Omental fat pad (tissue), 4 donors: ENCODE data around the gene WFDC6. TPM values are rescaled to one million over a fixed set of nuclear protein-coding genes. Genes with fewer than 3 reads are reported as not detected.
"Not testable (repeated sequence)": the region's sequence is repeated elsewhere in the genome, so short reads cannot be mapped to it uniquely, and the experiment has no call there.

Experiments used
- ATAC-seq: fragments of 150-250 bp; one replicate; pipeline ENCODE4 v1.9.1; 2016; ENCODE audit warnings: mild to moderate bottlenecking, moderate library complexity; ENCODE audit not compliant: low FRiP score
- DNase-seq: peaks from one replicate; pipeline ENCODE4 v3.0.0-alpha.2; 2019; ENCODE audit warnings: low spot score
- CTCF ChIP-seq, 3 donors: fragments of 450-650 bp; IDR thresholded peaks; one replicate each; pipeline ENCODE4 v1.5.1; 2016 to 2017; ENCODE audit warnings: antibody characterized with exemption in 3 of 3, mild to moderate bottlenecking in 3 of 3, moderate library complexity in 2 of 3
- total RNA-seq, 4 donors: library from RNA; depleted of rRNA; stranded (reverse); fragments of >200 nt; gene quantifications; one replicate each; pipeline ENCODE4 v1.1.0, GENCODE V29; 2016

The WFDC6 gene
- total RNA-seq, 4 donors from 2014 or later: not detected

DNA sequence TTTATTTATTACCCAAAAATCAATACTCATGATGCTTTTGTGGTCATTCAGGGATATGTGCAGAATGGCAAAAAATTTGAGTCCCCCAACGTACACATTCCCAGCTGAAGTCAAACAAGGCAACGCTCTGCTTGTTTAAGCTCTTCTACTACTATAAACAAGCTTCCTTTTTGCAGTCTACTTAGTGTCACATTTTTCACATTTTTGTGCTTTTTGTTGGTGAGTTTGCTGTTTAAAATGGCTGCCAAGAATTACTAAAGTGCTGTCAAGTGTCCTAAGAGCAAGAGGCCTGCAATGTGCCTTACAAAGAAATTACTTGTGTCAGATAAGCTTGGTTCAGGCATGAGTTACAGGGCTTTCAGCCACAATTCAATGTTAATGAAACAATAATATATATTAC, 37.7 kb upstream of the WFDC6 start:
- ATAC-seq (no peak), DNase-seq (no peak)
- no peak for TF ChIP-seq CTCF (IDR thresholded peaks at IDR 0.05)

DNA sequence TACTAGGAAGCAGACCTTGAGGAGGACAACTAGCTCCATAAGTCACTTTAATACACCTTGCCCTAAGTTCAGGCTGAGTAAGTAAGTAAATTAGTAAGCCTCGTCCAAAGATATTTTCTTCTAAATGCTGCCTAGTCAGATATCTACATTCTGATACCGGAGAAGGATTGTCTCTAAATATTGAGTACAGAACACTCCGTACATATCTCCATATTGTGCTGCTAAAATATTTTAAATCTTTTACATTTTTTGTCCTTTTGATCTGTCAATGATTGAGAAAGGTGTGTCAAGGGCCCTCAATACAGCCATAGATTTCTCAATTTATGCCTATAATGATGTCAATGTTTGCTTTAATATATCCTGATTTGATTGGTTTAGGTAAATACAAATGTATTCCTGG, 36.6 kb upstream of the WFDC6 start:
- no peak for TF ChIP-seq CTCF (IDR thresholded peaks at IDR 0.05)
- no peak for ATAC-seq
- no peak for DNase-seq

GRCh38 chr20:45569650-45570049, 30.4 kb upstream of the WFDC6 start:
- ATAC-seq, DNase-seq: not testable (repeated sequence)

DNA sequence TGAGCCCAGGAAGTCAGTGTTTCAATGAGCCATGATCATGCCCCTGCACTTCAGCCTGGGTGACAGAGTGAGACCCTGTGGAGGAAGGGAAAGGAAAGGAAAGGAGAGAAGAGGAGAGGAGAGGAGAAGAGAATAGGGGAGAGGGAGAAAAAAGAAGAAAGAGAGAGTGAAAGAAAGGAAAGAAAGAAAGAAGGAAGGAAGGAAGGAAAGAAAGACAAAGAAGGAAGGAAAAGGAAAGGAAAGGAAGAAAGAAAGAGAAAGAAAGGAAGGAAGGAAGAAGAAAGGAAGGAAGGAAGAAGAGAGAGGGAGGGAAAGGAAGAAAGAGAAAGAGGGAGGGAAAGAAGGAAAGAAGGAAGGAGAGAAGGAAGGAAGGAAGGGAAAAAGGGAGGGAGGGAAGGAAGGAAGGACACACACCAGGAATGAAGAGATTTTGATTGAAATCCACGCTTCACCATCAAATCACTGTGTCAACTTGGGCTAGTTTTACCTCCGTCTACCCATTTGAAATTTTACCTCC, 25.5 kb upstream of the WFDC6 start:
- ATAC-seq (no peak), DNase-seq (no peak)
- TF ChIP-seq CTCF (IDR thresholded peaks at IDR 0.05): no peak

- no peak for TF ChIP-seq CTCF (IDR thresholded peaks at IDR 0.05)
- ATAC-seq (no peak), DNase-seq (no peak)
These were observed 15.9 kb upstream of the WFDC6 start for GRCh38 chr20:45555198-45555597.

- ATAC-seq (no peak), DNase-seq (no peak)
These were observed 13.2 kb upstream of the WFDC6 start for GRCh38 chr20:45552456-45552855.

GRCh38 chr20:45550765-45551164, 11.5 kb upstream of the WFDC6 start:
- no peak for ATAC-seq
- TF ChIP-seq CTCF (IDR thresholded peaks at IDR 0.05): no peak
- DNase-seq: no peak

More at GRCh38 chr20:45552456-45552855, 13.2 kb upstream of the WFDC6 start:
- no peak for TF ChIP-seq CTCF (IDR thresholded peaks at IDR 0.05)

- TF ChIP-seq CTCF (IDR thresholded peaks at IDR 0.05): no peak
- DNase-seq (no peak), ATAC-seq (no peak)
These were observed 9.1 kb upstream of the WFDC6 start for GRCh38 chr20:45548410-45548809.
